ENCODE data around the gene GNG3. TPM values are rescaled to one million over a fixed set of nuclear protein-coding genes. Genes with fewer than 3 reads are reported as not detected.
"Not testable (repeated sequence)": the region's sequence is repeated elsewhere in the genome, so short reads cannot be mapped to it uniquely, and the experiment has no call there.

The GNG3 gene
- total RNA-seq, 1 donor, result not detected

GRCh38 chr11:62687508-62688396, 19.7 kb upstream of the GNG3 start:
- Histone ChIP-seq H3K4me3 (ENCODE audit: insufficient read depth, low read length) (no peak overlapping the region), H3K27ac (ENCODE audit: low read depth, low read length) (no peak overlapping the region), H3K4me2 (ENCODE audit: insufficient read depth, low read length) (no peak overlapping the region), H4K20me1 (ENCODE audit: insufficient read depth, low read length) (no peaks in the 10 kb centered on the region), H3K79me2 (ENCODE audit: insufficient read depth, low read length) (no peaks in the 10 kb centered on the region), H3K4me1 (ENCODE audit: insufficient read depth, low read length) (peaks cover 11% of the 10 kb centered on the region), H3K36me3 (ENCODE audit: insufficient read depth, low read length) (peaks cover 25% of the 10 kb centered on the region), H2AFZ (ENCODE audit: low read length) (no peak overlapping the region), H3K9me3 (ENCODE audit: low read depth, low read length) (no peaks in the 10 kb centered on the region), H3K27me3 (ENCODE audit: insufficient read depth, low read length) (no peaks in the 10 kb centered on the region)
- TF ChIP-seq CTCF (IDR thresholded peaks at IDR 0.05; ENCODE audit: extremely low read depth, low read depth, low read length), result no peak
- no peak for DNase-seq (ENCODE audit: insufficient read length, low spot score, missing footprints)

- TF ChIP-seq CTCF (IDR thresholded peaks at IDR 0.05; ENCODE audit: extremely low read depth, low read depth, low read length), result no peak
- Histone ChIP-seq H3K36me3 (ENCODE audit: insufficient read depth, low read length) (peaks cover 32% of the 10 kb centered on the region), H3K4me1 (ENCODE audit: insufficient read depth, low read length) (peaks cover 11% of the 10 kb centered on the region), H3K4me2 (ENCODE audit: insufficient read depth, low read length) (no peak overlapping the region), H3K9me3 (ENCODE audit: low read depth, low read length) (no peaks in the 10 kb centered on the region), H3K27ac (ENCODE audit: low read depth, low read length) (no peak overlapping the region), H3K27me3 (ENCODE audit: insufficient read depth, low read length) (no peaks in the 10 kb centered on the region), H2AFZ (ENCODE audit: low read length) (no peak overlapping the region), H4K20me1 (ENCODE audit: insufficient read depth, low read length) (no peaks in the 10 kb centered on the region), H3K4me3 (ENCODE audit: insufficient read depth, low read length) (no peak overlapping the region), H3K79me2 (ENCODE audit: insufficient read depth, low read length) (no peaks in the 10 kb centered on the region)
- DNase-seq (ENCODE audit: insufficient read length, low spot score, missing footprints), result peak; percentile 86
These were observed 19.0 kb upstream of the GNG3 start for GRCh38 chr11:62688491-62688890.

GRCh38 chr11:62689421-62690183, 17.9 kb upstream of the GNG3 start, which contains the start of gene LRRN4CL:
LRRN4CL (minus strand) TSS chr11:62689530; CDS start chr11:62688508, 1,022 bp downstream.
- H3K9me3 ChIP-seq (ENCODE audit: low read depth, low read length), result no peaks in the 10 kb centered on the region
- H4K20me1 ChIP-seq (ENCODE audit: insufficient read depth, low read length), result no peaks in the 10 kb centered on the region
- H3K4me3 ChIP-seq (ENCODE audit: insufficient read depth, low read length), result no peak within 1 kb of the TSS
- peak within 1 kb of the TSS; percentile 44 for H2AFZ ChIP-seq (ENCODE audit: low read length)
- peaks cover 33% of the 10 kb centered on the region for H3K36me3 ChIP-seq (ENCODE audit: insufficient read depth, low read length)
- peak within 1 kb of the TSS; percentile 46 for H3K4me2 ChIP-seq (ENCODE audit: insufficient read depth, low read length)
- peak within 1 kb of the TSS; percentile 43 for H3K27ac ChIP-seq (ENCODE audit: low read depth, low read length)
- peak; percentile 99 for DNase-seq (ENCODE audit: insufficient read length, low spot score, missing footprints)
- H3K4me1 ChIP-seq (ENCODE audit: insufficient read depth, low read length), result peaks cover 14% of the 10 kb centered on the region
- no peaks in the 10 kb centered on the region for H3K79me2 ChIP-seq (ENCODE audit: insufficient read depth, low read length)
- H3K27me3 ChIP-seq (ENCODE audit: insufficient read depth, low read length), result no peaks in the 10 kb centered on the region
- TF ChIP-seq CTCF (IDR thresholded peaks at IDR 0.05; ENCODE audit: extremely low read depth, low read depth, low read length), result no peak

- Histone ChIP-seq H3K36me3 (ENCODE audit: insufficient read depth, low read length) (peaks cover 33% of the 10 kb centered on the region), H3K4me1 (ENCODE audit: insufficient read depth, low read length) (peaks cover 19% of the 10 kb centered on the region)
- H3K4me2 ChIP-seq (ENCODE audit: insufficient read depth, low read length); H2AFZ ChIP-seq (ENCODE audit: low read length); H3K27ac ChIP-seq (ENCODE audit: low read depth, low read length); DNase-seq (ENCODE audit: insufficient read length, low spot score, missing footprints); H3K27me3 ChIP-seq (ENCODE audit: insufficient read depth, low read length); H3K79me2 ChIP-seq (ENCODE audit: insufficient read depth, low read length); H3K9me3 ChIP-seq (ENCODE audit: low read depth, low read length); H3K4me3 ChIP-seq (ENCODE audit: insufficient read depth, low read length); H4K20me1 ChIP-seq (ENCODE audit: insufficient read depth, low read length): not testable (repeated sequence)
These were observed 13.9 kb upstream of the GNG3 start for GRCh38 chr11:62693624-62694023.

All from osteoblast (primary cell).